HCT116 (cell line): ENCODE results near the gene NET1. TPM values are rescaled to one million over a fixed set of nuclear protein-coding genes. Genes with fewer than 3 reads are reported as not detected.

ENCODE experiments used
- ATAC-seq: fragments of 200-7000 bp; cut with Tn5 transposase; 2 replicates; pipeline ENCODE4 v1.9.1; 2020; ENCODE audit warnings: mild to moderate bottlenecking, moderate library complexity
- BruUV-seq: library from RNA; stranded (reverse); fragments of 400-500 nt; replicated peaks from 2 replicates; lab custom pipeline; 2021; lab: Mats Ljungman, UMichigan
- CTCF ChIA-PET: fragments of 300-600 bp; sonication (Branson Sonifier 250); formaldehyde crosslinking; loops from one replicate; lab custom pipeline; 2021; ENCODE audit warnings: antibody characterized with exemption; lab: Charles Lee
- POLR2A ChIA-PET: fragments of 300-600, 350-600 bp; sonication (Branson Sonifier 250); formaldehyde crosslinking; loops from one replicate; lab custom pipeline; 2021; ENCODE audit warnings: antibody characterized with exemption; lab: Charles Lee
- RAD21 ChIA-PET, 2 experiments: fragments of 300-600 bp; sonication (Branson Sonifier 250); formaldehyde crosslinking; loops; one replicate each; lab custom pipeline; 2023; ENCODE audit warnings: low total read pairs in 2 of 2; ENCODE audit not compliant: uncharacterized antibody in 2 of 2, unreplicated experiment in 2 of 2, low non-redundant PET in 1 of 2; lab: Charles Lee
- DNase-seq: peaks from one replicate; pipeline ENCODE4 v3.0.0-alpha.2; 2010; ENCODE audit warnings: low read depth, low spot score
- H2AFZ ChIP-seq: fragments of 200-600 bp; shearing (Covaris generic), sonication (generic); 2 replicates; pipeline ENCODE4 v1.6.1; 2017; ENCODE audit warnings: low read depth, mixed run types, mixed read lengths, antibody characterized with exemption, low read length; ENCODE audit not compliant: poor library complexity, severe bottlenecking
- H3K27ac ChIP-seq: 2 replicates; pipeline ENCODE4 v1.5.1; 2012; ENCODE audit warnings: low read depth, low read length
- H3K27me3 ChIP-seq: fragments of 200-600 bp; sonication (generic); 2 replicates; pipeline ENCODE4 v1.6.1; 2016; ENCODE audit warnings: mixed run types, low read length, mixed read lengths; ENCODE audit not compliant: insufficient read depth
- H3K36me3 ChIP-seq, 2 experiments: fragments of 200-500 bp in 1 of 2; fragments of 200-600 bp in 1 of 2; sonication (Bioruptor generic) in 1 of 2; sonication (generic) in 1 of 2; 2 replicates each; pipeline versions ENCODE4 v1.5.1 to v1.6.1; 2014 to 2016; ENCODE audit warnings: low read length in 2 of 2, inconsistent platforms in 1 of 2, mixed read lengths in 1 of 2, mixed run types in 1 of 2; ENCODE audit not compliant: insufficient read depth in 2 of 2, control insufficient read depth in 1 of 2
- H3K4me1 ChIP-seq, 2 experiments: fragments of 200-600 bp in 1 of 2; sonication (generic) in 1 of 2; 2 replicates each; pipeline versions ENCODE4 v1.5.1 to v1.6.1; 2012 to 2017; ENCODE audit warnings: low read length in 2 of 2, inconsistent platforms in 1 of 2, mild to moderate bottlenecking in 1 of 2, mixed read lengths in 1 of 2, mixed run types in 1 of 2, moderate library complexity in 1 of 2; ENCODE audit not compliant: insufficient read depth in 2 of 2, control insufficient read depth in 1 of 2
- H3K4me2 ChIP-seq: fragments of 200-600 bp; sonication (generic); 2 replicates; pipeline ENCODE4 v1.6.1; 2017; ENCODE audit warnings: mixed run types, low read length, mixed read lengths
- H3K4me3 ChIP-seq, 2 experiments: fragments of 200-600 bp in 1 of 2; sonication (generic) in 1 of 2; replicated peaks in 1 of 2; 2 replicates each; pipeline ENCODE4 v1.5.1; 2011 to 2016; ENCODE audit warnings: low read length in 2 of 2, control low read depth in 1 of 2, low read depth in 1 of 2, mild to moderate bottlenecking in 1 of 2, mixed read lengths in 1 of 2, mixed run types in 1 of 2
- H3K79me2 ChIP-seq: fragments of 200-600 bp; sonication (generic); 2 replicates; pipeline ENCODE4 v1.6.1; 2017; ENCODE audit warnings: mild to moderate bottlenecking, mixed run types, low read length, moderate library complexity, mixed read lengths; ENCODE audit not compliant: insufficient read depth
- H3K9ac ChIP-seq: fragments of 200-600 bp; sonication (generic); 2 replicates; pipeline ENCODE4 v1.6.1; 2016; ENCODE audit warnings: low read length, mixed read lengths
- H3K9me2 ChIP-seq: fragments of 200-600 bp; sonication (generic), shearing (Covaris generic); 2 replicates; pipeline ENCODE4 v1.6.1; 2017; ENCODE audit warnings: mixed run types, mild to moderate bottlenecking, moderate library complexity; ENCODE audit not compliant: insufficient read depth
- H3K9me3 ChIP-seq, 2 experiments: fragments of 200-500 bp in 1 of 2; fragments of 200-600 bp in 1 of 2; sonication (Bioruptor generic) in 1 of 2; sonication (generic) in 1 of 2; 2 replicates each; pipeline ENCODE4 v1.6.1; 2014 to 2017; ENCODE audit warnings: low read length in 2 of 2, mixed read lengths in 2 of 2, inconsistent platforms in 1 of 2, low read depth in 1 of 2, mild to moderate bottlenecking in 1 of 2, mixed run types in 1 of 2, moderate library complexity in 1 of 2; ENCODE audit not compliant: control insufficient read depth in 1 of 2, insufficient read depth in 1 of 2
- H4K20me1 ChIP-seq: fragments of 200-600 bp; sonication (generic), shearing (Covaris generic); 2 replicates; pipeline ENCODE4 v1.6.1; 2017; ENCODE audit warnings: mixed run types, mild to moderate bottlenecking, moderate library complexity; ENCODE audit not compliant: insufficient read depth
- CBX3 ChIP-seq: IDR thresholded peaks from 2 replicates; pipeline ENCODE4 v1.6.1; 2012; ENCODE audit warnings: low read depth
- EGR1 ChIP-seq: IDR thresholded peaks from 2 replicates; pipeline ENCODE4 v1.6.1; 2012; ENCODE audit warnings: low read depth
- POLR2AphosphoS5 ChIP-seq: IDR thresholded peaks from 2 replicates; pipeline ENCODE4 v1.6.1; 2011; ENCODE audit warnings: mild to moderate bottlenecking, low read depth, low read length, moderate library complexity
- SIN3A ChIP-seq: IDR thresholded peaks from 2 replicates; pipeline ENCODE4 v1.6.1; 2012; ENCODE audit warnings: low read depth
- SP1 ChIP-seq: IDR thresholded peaks from 2 replicates; pipeline ENCODE4 v1.6.1; 2012; ENCODE audit warnings: low read depth
- SRF ChIP-seq: IDR thresholded peaks from 2 replicates; pipeline ENCODE4 v1.6.1; 2012; ENCODE audit warnings: low read depth
- YY1 ChIP-seq: IDR thresholded peaks from 2 replicates; pipeline ENCODE4 v1.6.1; 2011; ENCODE audit warnings: low read length, low read depth, moderate library complexity, mild to moderate bottlenecking; ENCODE audit not compliant: insufficient replicate concordance; ENCODE audit errors: extremely low read depth
- ZFX ChIP-seq: fragments of 450-650 bp; IDR thresholded peaks from 2 replicates; pipeline ENCODE4 v1.6.1; 2017
- ZNF274 ChIP-seq: fragments of 200-500 bp; sonication (Bioruptor generic); IDR thresholded peaks from 2 replicates; pipeline ENCODE4 v1.6.1; 2014; ENCODE audit warnings: mild to moderate bottlenecking, low read depth, low read length, inconsistent platforms
- intact Hi-C: fragments of 100-400 bp; cut with micrococcal nuclease; formaldehyde crosslinking; loops from 2 replicates; pipeline ENCODE4 v1.10.0; 2022
- total RNA-seq: library from RNA; stranded (reverse); gene quantifications from one replicate; pipeline ENCODE4 v1.2.1, GENCODE V29; 2021; ENCODE audit not compliant: unreplicated experiment
- TF ChIP-seq, protein P1 (sequence below), 3 experiments: fragments of 200-600 bp in 1 of 3; sonication (generic) in 1 of 3; IDR thresholded peaks in 2 of 3; conservative IDR thresholded peaks in 1 of 3; 2 replicates each; pipeline ENCODE4 v1.5.1; 2012 to 2017; ENCODE audit warnings: low read depth in 2 of 3, low read length in 2 of 3, antibody characterized with exemption in 1 of 3, borderline replicate concordance in 1 of 3, control low read depth in 1 of 3, mild to moderate bottlenecking in 1 of 3, mixed read lengths in 1 of 3, mixed run types in 1 of 3, moderate library complexity in 1 of 3; ENCODE audit not compliant: insufficient read depth in 1 of 3
- TF ChIP-seq, protein P2 (sequence below): IDR thresholded peaks from 2 replicates; pipeline ENCODE4 v1.6.1; 2011; ENCODE audit warnings: mild to moderate bottlenecking, low read length, moderate library complexity; ENCODE audit not compliant: insufficient replicate concordance; ENCODE audit errors: extremely low read depth
- TF ChIP-seq, protein P3 (sequence below): IDR thresholded peaks from 2 replicates; pipeline ENCODE4 v1.6.1; 2012

The NET1 gene
- total RNA-seq, 1 experiment from 2014 or later = 51.2 TPM

DNA sequence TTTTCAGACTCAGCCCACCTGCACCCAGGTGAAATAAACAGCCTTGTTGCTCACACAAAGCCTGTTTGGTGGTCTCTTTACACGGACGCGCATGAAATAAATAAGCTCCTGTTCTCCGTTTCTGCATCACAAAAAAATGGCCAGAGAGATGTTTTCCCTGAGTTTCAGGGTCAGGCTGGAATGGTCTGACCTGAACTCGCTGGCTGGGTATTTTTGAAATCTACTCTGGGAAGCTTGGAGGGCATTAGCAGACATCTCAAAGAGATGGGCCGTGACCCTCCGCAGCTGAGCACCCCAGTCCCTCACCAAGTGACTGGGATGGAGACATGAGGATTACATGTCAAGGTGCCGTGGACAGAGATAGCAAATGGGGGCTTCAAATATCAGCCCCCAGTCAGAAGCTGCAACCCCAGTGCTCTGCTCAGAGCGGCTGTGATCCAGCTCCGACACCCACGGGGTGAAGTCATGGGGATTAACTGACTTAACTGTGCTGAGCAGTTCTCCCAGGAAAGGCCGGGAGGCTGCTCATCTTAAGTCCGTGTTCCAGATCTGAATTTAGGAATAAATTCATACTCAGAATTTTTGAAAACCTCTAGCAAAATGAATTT, 64.7 kb downstream of the NET1 start:
- Histone ChIP-seq H3K4me3 (no peak overlapping the region), H4K20me1 (no peaks in the 10 kb centered on the region), H3K27me3 (no peaks in the 10 kb centered on the region), H3K36me3 (no peaks in the 10 kb centered on the region), H3K9ac (no peak overlapping the region), H3K9me2 (no peaks in the 10 kb centered on the region), H3K27ac (no peak overlapping the region), H2AFZ (no peak overlapping the region), H3K79me2 (no peaks in the 10 kb centered on the region), H3K4me1 (no peaks in the 10 kb centered on the region), H3K9me3 (no peaks in the 10 kb centered on the region), H3K4me2 (no peak overlapping the region)
- intact Hi-C loops = no loop called here
- ChIA-PET POLR2A (no interaction called here), RAD21 (no interaction called here), CTCF (no interaction called here)
- no TSS peak for BruUV-seq
- no peak for TF ChIP-seq POLR2AphosphoS5
- TF ChIP-seq CBX3 = no peak
- TF ChIP-seq, protein P1, sequence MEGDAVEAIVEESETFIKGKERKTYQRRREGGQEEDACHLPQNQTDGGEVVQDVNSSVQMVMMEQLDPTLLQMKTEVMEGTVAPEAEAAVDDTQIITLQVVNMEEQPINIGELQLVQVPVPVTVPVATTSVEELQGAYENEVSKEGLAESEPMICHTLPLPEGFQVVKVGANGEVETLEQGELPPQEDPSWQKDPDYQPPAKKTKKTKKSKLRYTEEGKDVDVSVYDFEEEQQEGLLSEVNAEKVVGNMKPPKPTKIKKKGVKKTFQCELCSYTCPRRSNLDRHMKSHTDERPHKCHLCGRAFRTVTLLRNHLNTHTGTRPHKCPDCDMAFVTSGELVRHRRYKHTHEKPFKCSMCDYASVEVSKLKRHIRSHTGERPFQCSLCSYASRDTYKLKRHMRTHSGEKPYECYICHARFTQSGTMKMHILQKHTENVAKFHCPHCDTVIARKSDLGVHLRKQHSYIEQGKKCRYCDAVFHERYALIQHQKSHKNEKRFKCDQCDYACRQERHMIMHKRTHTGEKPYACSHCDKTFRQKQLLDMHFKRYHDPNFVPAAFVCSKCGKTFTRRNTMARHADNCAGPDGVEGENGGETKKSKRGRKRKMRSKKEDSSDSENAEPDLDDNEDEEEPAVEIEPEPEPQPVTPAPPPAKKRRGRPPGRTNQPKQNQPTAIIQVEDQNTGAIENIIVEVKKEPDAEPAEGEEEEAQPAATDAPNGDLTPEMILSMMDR (IDR thresholded peaks at IDR 0.05 in 2 of 3, conservative IDR thresholded peaks at IDR 0.05 in 1 of 3; ENCODE audit: borderline replicate concordance in 1 of 3, insufficient read depth in 1 of 3, low read depth in 2 of 3, low read length in 2 of 3) = no peak
- no peak for TF ChIP-seq SP1
- TF ChIP-seq, protein P2, sequence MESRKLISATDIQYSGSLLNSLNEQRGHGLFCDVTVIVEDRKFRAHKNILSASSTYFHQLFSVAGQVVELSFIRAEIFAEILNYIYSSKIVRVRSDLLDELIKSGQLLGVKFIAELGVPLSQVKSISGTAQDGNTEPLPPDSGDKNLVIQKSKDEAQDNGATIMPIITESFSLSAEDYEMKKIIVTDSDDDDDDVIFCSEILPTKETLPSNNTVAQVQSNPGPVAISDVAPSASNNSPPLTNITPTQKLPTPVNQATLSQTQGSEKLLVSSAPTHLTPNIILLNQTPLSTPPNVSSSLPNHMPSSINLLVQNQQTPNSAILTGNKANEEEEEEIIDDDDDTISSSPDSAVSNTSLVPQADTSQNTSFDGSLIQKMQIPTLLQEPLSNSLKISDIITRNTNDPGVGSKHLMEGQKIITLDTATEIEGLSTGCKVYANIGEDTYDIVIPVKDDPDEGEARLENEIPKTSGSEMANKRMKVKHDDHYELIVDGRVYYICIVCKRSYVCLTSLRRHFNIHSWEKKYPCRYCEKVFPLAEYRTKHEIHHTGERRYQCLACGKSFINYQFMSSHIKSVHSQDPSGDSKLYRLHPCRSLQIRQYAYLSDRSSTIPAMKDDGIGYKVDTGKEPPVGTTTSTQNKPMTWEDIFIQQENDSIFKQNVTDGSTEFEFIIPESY = no peak
- TF ChIP-seq SIN3A = no peak
- TF ChIP-seq YY1 = no peak
- TF ChIP-seq EGR1 = no peak
- TF ChIP-seq ZFX = no peak
- no peak for TF ChIP-seq SRF
- TF ChIP-seq ZNF274 = no peak
- TF ChIP-seq, protein P3, sequence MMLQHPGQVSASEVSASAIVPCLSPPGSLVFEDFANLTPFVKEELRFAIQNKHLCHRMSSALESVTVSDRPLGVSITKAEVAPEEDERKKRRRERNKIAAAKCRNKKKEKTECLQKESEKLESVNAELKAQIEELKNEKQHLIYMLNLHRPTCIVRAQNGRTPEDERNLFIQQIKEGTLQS = no peak
- DNase-seq (no peak), ATAC-seq (no peak)
